HG03520 (cell line): ENCODE data around the gene XRCC1.
A peak's percentile ranks its signal among the peaks of the same experiment; 100 is the strongest.
"Not testable (repeated sequence)": the region's sequence is repeated elsewhere in the genome, so short reads cannot be mapped to it uniquely, and the experiment has no call there.

Experiments used
- ATAC-seq: cut with Tn5 transposase; IDR thresholded peaks from one replicate; pipeline ENCODE4 v1.9.1; 2021; ENCODE audit warnings: mild to moderate bottlenecking, moderate library complexity; ENCODE audit not compliant: unreplicated experiment

XRCC1 gene

DNA sequence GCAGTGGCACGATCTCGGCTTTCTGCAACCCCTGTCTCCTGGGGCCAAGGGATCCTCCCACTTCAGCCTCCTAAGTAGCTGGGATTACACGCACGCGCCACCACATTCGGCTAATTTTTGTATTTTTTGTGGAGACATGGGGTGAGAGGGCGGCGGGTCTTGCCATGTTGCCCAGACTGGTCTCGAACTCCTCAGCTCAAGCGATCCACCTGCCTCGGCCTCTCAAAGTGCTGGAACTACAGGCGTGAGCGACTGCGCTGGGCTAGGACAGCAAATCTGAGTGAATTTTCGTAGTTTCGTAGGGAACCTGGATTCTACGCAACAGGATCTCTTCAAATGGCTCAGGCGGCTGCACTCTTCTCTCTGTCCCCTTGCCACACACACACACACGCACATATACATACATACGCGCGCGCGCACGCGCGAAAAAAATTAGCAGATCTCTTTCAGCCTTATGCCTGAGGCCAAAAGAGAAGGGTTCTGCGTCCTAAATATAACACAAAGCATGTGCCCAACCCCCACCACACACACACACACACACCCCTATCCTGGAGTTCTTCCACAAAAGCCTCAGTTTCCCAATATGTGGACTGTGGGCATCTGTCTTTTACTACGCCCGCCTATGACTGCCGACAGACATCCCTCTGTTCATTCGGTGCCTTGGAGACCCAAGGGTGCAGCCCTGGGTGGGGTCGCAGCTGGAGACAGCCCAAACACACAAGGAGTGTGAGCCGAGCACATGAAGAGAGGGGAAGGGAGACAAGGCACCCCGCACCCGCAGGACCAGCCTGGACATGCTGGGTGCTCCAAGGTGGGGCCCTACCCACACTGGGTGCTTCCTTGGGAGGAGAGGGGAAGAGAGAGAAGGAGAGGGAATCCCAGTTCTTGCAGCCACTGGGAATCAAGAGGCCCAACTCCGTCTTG is 890 bp upstream of the XRCC1 start:
- ATAC-seq, result no peak

GRCh38 chr19:43574424-43575155 is 737 bp downstream of the XRCC1 start:
- no peak for ATAC-seq

GRCh38 chr19:43572171-43572588 is 3.1 kb downstream of the XRCC1 start:
- ATAC-seq, result no peak

GRCh38 chr19:43570174-43570791 is 5.0 kb downstream of the XRCC1 start:
- ATAC-seq, result no peak

DNA sequence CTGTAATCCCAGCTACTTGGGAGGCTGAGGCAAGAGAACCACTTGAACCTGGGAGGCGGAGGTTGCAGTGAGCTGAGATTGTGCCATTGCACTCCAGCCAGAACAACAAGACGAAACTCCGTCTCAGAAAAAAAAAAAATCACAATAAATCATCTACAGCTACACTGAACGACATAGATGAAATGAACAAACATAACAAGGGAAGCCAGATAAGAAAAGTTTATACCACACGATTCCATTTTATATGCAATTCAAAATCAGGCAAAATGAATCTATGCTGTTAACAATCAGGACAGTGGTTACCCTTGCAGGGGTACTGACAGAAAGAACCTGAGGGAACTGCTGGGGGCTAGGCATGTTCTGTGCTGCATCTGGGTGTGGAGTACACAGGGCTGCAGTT is 5.7 kb downstream of the XRCC1 start:
- no peak for ATAC-seq

DNA sequence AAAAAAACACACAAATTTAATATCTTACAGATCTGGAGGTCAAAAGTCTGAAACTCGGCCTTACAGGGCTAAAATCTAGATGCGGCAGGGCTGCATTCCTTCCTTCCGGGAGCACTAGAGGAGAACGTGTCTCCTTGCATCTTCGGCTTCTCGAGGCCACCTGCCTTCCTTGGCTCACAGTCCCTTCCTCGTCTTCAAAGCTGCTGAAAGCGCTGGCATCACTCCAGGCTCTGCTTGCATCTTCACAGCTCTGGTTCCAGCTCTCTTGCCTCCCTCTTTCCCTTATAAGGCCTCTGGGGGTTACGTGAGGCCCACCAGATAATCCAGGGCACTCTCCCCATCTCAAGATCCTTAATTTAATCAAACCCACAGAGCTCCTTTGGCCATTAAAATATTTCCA is 10.5 kb downstream of the XRCC1 start:
- ATAC-seq, result no peak

DNA sequence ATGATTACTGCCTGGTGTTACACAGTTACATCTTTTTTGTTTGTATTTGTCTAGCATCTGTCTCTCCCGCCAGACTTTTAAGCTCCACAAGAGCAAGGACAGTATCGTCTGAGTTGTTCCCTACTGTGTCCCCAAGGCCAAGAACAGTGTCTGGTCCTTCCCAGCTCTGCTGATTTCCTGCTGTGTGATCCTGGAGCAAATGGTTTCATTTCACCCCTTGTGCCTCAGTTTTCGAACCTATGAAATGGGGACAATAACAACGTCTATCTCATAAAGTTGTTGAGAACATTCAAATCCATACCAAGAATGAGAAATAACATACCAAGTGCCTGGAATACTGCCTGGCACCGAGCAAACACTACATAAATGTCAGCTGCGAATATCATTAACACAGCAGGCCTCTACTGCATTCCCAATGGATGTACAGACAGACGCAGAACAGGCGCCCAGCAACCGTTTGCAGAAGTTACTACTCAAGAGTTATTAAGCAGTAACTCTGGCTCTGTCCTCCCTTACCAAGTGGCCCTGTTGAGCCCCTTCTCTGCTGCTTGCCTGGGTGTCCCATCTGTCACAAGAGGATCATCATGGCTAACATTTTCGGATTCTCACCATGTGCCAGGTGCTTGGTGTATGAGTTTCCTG is 11.4 kb downstream of the XRCC1 start:
- no peak for ATAC-seq

- ATAC-seq, result peak; percentile 50
These were observed 12.6 kb downstream of the XRCC1 start for GRCh38 chr19:43562698-43563241.

GRCh38 chr19:43562226-43562697 is 13.1 kb downstream of the XRCC1 start:
- ATAC-seq, result no peak

GRCh38 chr19:43561139-43561970 is 14.0 kb downstream of the XRCC1 start:
- ATAC-seq, result no peak

DNA sequence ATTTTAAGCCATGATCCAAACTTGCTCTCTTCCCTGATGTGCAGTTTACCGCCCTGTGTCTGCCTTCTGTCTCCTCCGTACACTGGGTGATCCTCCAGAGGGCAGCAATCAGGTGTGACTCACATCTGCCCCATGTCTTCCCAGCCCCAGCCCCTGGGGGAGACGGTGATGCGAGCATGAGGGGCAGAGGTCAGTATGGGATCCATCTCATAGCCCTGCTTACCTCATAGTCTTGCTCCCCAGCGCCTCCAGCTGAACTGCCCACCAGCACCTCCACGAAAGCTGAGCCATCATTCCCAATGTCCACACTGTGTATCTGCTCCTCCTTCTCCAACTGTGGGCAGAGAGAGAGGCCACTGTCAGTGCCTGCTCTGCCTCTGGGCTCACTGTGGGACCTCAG is 14.6 kb downstream of the XRCC1 start:
- ATAC-seq, result no peak

- ATAC-seq, result no peak
These were observed 20.0 kb downstream of the XRCC1 start for GRCh38 chr19:43555185-43555770.

- ATAC-seq, result no peak
These were observed 20.9 kb downstream of the XRCC1 start for GRCh38 chr19:43554317-43554895.

DNA sequence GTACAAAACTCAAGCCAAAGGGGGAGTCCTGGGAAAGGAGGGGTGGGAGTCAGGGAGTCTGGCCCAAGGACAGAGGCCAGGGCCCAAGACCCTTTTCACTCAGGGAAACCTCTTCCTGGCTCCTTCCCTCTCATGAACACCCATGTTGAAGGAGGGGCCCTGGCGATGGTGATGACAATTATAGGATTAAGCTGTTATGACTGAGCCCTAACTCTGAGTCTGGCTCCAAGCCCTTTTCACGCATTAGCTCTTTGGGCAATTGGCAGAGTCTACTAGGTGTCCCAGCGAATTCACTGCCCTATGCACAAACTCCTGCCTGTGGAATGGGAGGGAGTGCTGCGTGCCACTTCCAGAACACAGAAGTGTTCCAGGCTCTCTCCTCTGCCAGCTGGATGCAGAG is 21.7 kb downstream of the XRCC1 start:
- no peak for ATAC-seq

DNA sequence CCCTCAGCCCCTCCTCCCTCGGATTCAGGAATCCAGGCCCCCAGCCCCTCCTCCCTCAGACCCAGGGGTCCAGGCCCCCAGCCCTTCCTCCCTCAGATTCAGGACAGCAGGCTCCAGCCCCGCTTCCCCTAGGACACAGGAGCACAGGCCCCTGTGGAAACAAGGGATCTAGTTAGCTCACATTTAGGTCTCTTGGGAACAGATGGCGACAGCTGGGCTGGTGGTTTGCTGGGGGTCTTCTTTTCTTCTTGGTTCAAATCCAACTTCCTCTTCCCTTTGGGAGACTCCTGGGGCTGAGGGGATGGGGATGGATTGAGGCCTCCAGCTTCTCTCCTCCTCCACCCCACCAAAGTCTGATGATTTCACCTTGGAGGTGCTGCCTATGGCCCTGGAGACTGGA is 22.7 kb downstream of the XRCC1 start:
- ATAC-seq, result no peak

DNA sequence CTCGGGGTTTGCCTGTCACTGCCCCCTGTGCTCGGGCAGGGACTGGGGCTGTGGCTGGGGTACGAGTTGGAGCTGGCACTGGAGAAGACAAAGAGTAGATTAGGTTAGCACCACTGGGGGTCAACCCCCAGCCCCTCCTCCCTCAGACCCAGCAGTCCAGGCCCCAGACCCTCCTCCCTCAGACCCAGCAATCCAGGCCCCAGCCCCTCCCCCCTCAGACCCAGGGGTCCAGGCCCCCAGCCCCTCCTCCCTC is 23.2 kb downstream of the XRCC1 start:
- ATAC-seq, result no peak

GRCh38 chr19:43551399-43552197 is 23.7 kb downstream of the XRCC1 start:
- ATAC-seq, result no peak

- no peak for ATAC-seq
These were observed 26.6 kb downstream of the XRCC1 start for GRCh38 chr19:43548706-43549105.

- ATAC-seq, result not testable (repeated sequence)
These were observed 27.4 kb downstream of the XRCC1 start for GRCh38 chr19:43547926-43548325.
